ENCODE data around the gene TEX101. TPM values are rescaled to one million over a fixed set of nuclear protein-coding genes. Genes with fewer than 3 reads are reported as not detected.

The TEX101 gene
- total and polyA plus RNA-seq, 7 donors: 0.22 TPM; not detected in 6

DNA sequence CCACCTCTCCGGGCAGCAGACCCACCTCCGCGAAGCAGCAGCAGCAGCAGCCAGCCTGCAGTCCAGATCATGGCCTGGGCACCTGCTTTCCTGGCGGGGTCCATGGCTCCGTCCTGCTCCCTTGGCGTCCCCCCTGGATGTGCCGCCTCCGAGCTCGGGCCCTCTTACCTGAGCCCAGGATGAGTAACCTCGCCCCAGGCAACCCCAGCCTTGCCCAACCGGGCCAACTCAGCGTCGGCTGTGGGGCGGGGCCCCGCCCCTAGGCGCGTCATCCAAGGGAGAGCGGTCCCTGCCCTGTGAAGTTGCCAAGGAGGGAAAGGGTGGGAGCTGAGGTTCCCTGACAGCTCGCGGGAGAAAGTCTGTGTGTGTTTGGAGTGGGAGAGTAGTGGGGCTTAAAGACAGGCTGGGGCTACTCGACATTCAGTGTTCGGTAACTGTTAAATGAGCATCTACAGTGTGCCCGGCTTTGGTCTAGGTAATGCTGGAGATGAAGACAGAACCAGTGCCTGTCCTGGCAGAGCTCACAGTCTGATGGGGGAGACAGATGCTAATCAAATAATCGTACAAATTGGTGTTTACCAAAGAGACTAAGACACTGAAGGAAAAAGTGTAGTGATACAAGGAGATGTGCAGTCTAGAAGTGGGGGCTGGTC is 50.9 kb downstream of the TEX101 start, which contains the start of gene LYPD3:
LYPD3 (minus strand) TSS at position 141 of the 653 bp plus-strand sequence; CDS start at position 104, 37 bp downstream.
- H3K27me3 ChIP-seq: no peaks in the 10 kb centered on the region
- H3K4me1 ChIP-seq: peaks cover 0 to 18% (median 13%) of the 10 kb centered on the region in 4 donors
- no peaks in the 10 kb centered on the region for H3K36me3 ChIP-seq
- intact Hi-C loops (cut with DNase I): no loop called here
- H3K4me3 ChIP-seq: peak within 1 kb of the TSS; percentile 59 to 73 (median 69)
- H3K27ac ChIP-seq: peak within 1 kb of the TSS; percentile 88 to 93 (median 90)
- DNase-seq: no peak
- TF ChIP-seq EP300 (IDR thresholded peaks at IDR 0.05): no peak
- TF ChIP-seq POLR2AphosphoS5 (IDR thresholded peaks at IDR 0.05): no peak
- TF ChIP-seq, protein P1, sequence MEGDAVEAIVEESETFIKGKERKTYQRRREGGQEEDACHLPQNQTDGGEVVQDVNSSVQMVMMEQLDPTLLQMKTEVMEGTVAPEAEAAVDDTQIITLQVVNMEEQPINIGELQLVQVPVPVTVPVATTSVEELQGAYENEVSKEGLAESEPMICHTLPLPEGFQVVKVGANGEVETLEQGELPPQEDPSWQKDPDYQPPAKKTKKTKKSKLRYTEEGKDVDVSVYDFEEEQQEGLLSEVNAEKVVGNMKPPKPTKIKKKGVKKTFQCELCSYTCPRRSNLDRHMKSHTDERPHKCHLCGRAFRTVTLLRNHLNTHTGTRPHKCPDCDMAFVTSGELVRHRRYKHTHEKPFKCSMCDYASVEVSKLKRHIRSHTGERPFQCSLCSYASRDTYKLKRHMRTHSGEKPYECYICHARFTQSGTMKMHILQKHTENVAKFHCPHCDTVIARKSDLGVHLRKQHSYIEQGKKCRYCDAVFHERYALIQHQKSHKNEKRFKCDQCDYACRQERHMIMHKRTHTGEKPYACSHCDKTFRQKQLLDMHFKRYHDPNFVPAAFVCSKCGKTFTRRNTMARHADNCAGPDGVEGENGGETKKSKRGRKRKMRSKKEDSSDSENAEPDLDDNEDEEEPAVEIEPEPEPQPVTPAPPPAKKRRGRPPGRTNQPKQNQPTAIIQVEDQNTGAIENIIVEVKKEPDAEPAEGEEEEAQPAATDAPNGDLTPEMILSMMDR (IDR thresholded peaks at IDR 0.05): no peak
- no peak for TF ChIP-seq POLR2A (IDR thresholded peaks at IDR 0.05)
- H3K9me3 ChIP-seq: no peaks in the 10 kb centered on the region
- WGBS, 2 donors: 20 to 35% methylated on average over 24 of the region's 24 CpGs

DNA sequence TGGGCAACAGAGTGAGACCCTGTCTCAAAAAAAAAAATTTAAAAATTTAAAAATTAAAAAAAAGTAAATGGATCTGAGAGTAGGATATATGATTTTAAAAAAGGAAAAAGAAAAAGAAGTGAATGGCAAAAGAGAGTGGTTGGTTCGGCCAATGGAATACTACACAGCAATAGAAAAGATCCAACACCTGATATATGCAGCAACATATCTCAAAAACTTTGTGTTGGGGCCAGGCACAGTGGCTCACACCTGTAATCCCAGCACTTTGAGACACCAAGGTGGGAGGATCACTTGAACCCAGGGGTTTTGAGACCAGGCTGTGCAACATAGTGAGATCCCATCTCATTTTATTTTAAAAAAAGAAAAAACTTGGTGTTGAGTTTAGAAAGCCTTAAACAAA is 52.1 kb downstream of the TEX101 start:
- intact Hi-C loops (cut with DNase I): no loop called here

DNA sequence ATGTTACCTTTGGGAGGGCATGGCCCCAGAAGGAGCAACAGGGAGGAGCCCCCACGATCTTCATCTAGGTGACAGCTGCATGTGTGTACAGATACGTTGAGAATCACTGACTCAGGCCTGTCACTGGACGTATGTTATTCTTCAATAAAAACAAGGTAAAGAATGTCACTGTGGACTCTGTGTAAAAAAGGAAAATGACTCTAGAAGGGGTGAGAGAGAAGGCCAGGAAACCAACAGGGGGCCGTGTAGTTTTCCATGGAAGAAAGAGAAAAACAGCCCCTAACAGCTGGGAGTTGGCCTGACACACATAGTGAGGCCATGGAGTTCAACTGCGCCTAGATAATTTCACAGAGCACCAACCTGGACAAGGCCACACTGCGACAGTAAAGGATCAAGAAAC is 52.6 kb downstream of the TEX101 start:
- no peak overlapping the region for H3K27ac ChIP-seq

More for the DNA sequence above, 52.1 kb downstream of the TEX101 start:
- Histone ChIP-seq H3K27me3 (no peaks in the 10 kb centered on the region), H3K4me1 (peaks cover 0 to 18% (median 13%) of the 10 kb centered on the region in 4 donors), H3K27ac (no peak overlapping the region), H3K36me3 (no peaks in the 10 kb centered on the region), H3K4me3 (no peak overlapping the region), H3K9me3 (no peaks in the 10 kb centered on the region)
- WGBS, 2 donors: 95 to 98% methylated on average over 1 of the region's 1 CpG
- DNase-seq: no peak
- TF ChIP-seq, protein P1 (IDR thresholded peaks at IDR 0.05): no peak
- no peak for TF ChIP-seq EP300 (IDR thresholded peaks at IDR 0.05)
- TF ChIP-seq POLR2A (IDR thresholded peaks at IDR 0.05): no peak
- no peak for TF ChIP-seq POLR2AphosphoS5 (IDR thresholded peaks at IDR 0.05)

DNA sequence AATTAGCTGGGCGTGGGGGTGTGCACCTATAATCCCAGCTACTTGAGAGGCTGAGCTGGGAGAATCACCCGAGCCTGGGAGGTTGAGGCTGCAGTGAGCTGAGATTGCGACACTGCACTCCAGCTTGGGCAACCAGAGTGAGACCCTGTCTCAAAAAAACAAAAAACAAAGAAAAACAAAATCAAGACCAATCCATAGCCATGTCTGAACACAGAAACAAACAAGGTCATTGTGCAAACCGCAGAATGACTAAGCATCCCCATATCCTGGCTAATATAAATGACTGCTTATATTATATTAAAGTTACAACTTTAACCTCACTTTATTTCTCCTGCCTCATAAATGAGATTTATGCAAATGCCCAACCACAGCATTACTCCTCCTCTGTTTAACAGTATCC is 53.0 kb downstream of the TEX101 start:
- Histone ChIP-seq H3K27ac (no peak overlapping the region), H3K9me3 (no peaks in the 10 kb centered on the region), H3K36me3 (no peaks in the 10 kb centered on the region), H3K4me3 (no peak overlapping the region), H3K4me1 (peaks cover 0 to 17% (median 13%) of the 10 kb centered on the region in 4 donors), H3K27me3 (no peaks in the 10 kb centered on the region)
- TF ChIP-seq, protein P1 (IDR thresholded peaks at IDR 0.05): no peak
- TF ChIP-seq EP300 (IDR thresholded peaks at IDR 0.05) (no peak), POLR2A (IDR thresholded peaks at IDR 0.05) (no peak), POLR2AphosphoS5 (IDR thresholded peaks at IDR 0.05) (no peak)
- intact Hi-C loops (cut with DNase I): no loop called here
- WGBS, 2 donors: 80 to 81% methylated on average over 4 of the region's 4 CpGs
- DNase-seq: no peak

More for the DNA sequence above, 52.6 kb downstream of the TEX101 start:
- no peak for DNase-seq
- intact Hi-C loops (cut with DNase I): no loop called here
- H3K36me3 ChIP-seq: no peaks in the 10 kb centered on the region
- WGBS, 2 donors: 80 to 85% methylated on average over 6 of the region's 6 CpGs
- no peak overlapping the region for H3K4me3 ChIP-seq
- H3K27me3 ChIP-seq: no peaks in the 10 kb centered on the region
- H3K4me1 ChIP-seq: peaks cover 0 to 18% (median 13%) of the 10 kb centered on the region in 4 donors
- H3K9me3 ChIP-seq: no peaks in the 10 kb centered on the region
- TF ChIP-seq, protein P1 (IDR thresholded peaks at IDR 0.05): no peak
- no peak for TF ChIP-seq POLR2AphosphoS5 (IDR thresholded peaks at IDR 0.05)
- TF ChIP-seq POLR2A (IDR thresholded peaks at IDR 0.05): no peak
- TF ChIP-seq EP300 (IDR thresholded peaks at IDR 0.05): no peak

Other genes with a start within 250 kb of the TEX101 start
- gene PSG5, start 228.4 kb upstream of the TEX101 start, total RNA-seq: not detected
- not detected for gene PSG5, start 228.4 kb upstream of the TEX101 start, polyA plus RNA-seq
- gene PSG4, start 209.3 kb upstream of the TEX101 start, total RNA-seq: not detected
- gene PSG4, start 209.3 kb upstream of the TEX101 start, polyA plus RNA-seq: not detected
- gene PSG9, start 145.4 kb upstream of the TEX101 start, total RNA-seq: not detected
- not detected for gene PSG9, start 145.4 kb upstream of the TEX101 start, polyA plus RNA-seq
- gene CD177, start 61.2 kb upstream of the TEX101 start, total RNA-seq: under 1 TPM in 1 of 4 donors, not detected in 3; 0.14 TPM
- 10 to 100 TPM; 54.1 to 91.8 (median 62.7) TPM for gene CD177, start 61.2 kb upstream of the TEX101 start, polyA plus RNA-seq
- 1 to 10 TPM in 3 of 4 donors, not detected in 1; 1.2 to 1.8 (median 1.8) TPM for gene LYPD3, start 50.7 kb downstream of the TEX101 start, total RNA-seq
- gene LYPD3, start 50.7 kb downstream of the TEX101 start, polyA plus RNA-seq: 1 to 10 TPM in 1 of 3 donors, under 1 TPM in 2; 0.46 to 1.6 (median 0.60) TPM
- 10 to 100 TPM in 2 of 4 donors, 1 to 10 TPM in 2; 5.7 to 12.5 (median 10.1) TPM for gene PHLDB3, start 89.9 kb downstream of the TEX101 start, total RNA-seq
- 10 to 100 TPM in 1 of 3 donors, 1 to 10 TPM in 2; 6.5 to 16.0 (median 9.0) TPM for gene PHLDB3, start 89.9 kb downstream of the TEX101 start, polyA plus RNA-seq
- gene ETHE1, start 112.3 kb downstream of the TEX101 start, total RNA-seq: 10 to 100 TPM; 40.7 to 57.9 (median 52.1) TPM
- gene ETHE1, start 112.3 kb downstream of the TEX101 start, polyA plus RNA-seq: 100 to 1,000 TPM; 429 to 575 (median 512) TPM
- gene ZNF575, start 118.3 kb downstream of the TEX101 start, total RNA-seq: under 1 TPM in 1 of 4 donors, not detected in 3; 0.14 TPM
- 1 to 10 TPM; 4.0 to 4.2 (median 4.2) TPM for gene ZNF575, start 118.3 kb downstream of the TEX101 start, polyA plus RNA-seq
- gene XRCC1, start 160.6 kb downstream of the TEX101 start, total RNA-seq: 10 to 100 TPM; 15.1 to 31.8 (median 24.0) TPM
- gene XRCC1, start 160.6 kb downstream of the TEX101 start, polyA plus RNA-seq: 10 to 100 TPM in 2 of 3 donors, 1 to 10 TPM in 1; 8.8 to 19.9 (median 10.2) TPM
- gene PINLYP, start 160.9 kb downstream of the TEX101 start, total RNA-seq: 10 to 100 TPM in 3 of 4 donors, 1 to 10 TPM in 1; 6.6 to 21.0 (median 13.3) TPM
- 10 to 100 TPM in 1 of 3 donors, 1 to 10 TPM in 2; 1.4 to 10.8 (median 3.7) TPM for gene PINLYP, start 160.9 kb downstream of the TEX101 start, polyA plus RNA-seq
- gene IRGQ, start 181.2 kb downstream of the TEX101 start, total RNA-seq: 10 to 100 TPM; 13.5 to 24.4 (median 18.8) TPM
- 1 to 10 TPM; 3.9 to 7.6 (median 4.2) TPM for gene IRGQ, start 181.2 kb downstream of the TEX101 start, polyA plus RNA-seq
- 10 to 100 TPM; 12.1 to 23.3 (median 14.8) TPM for gene ZNF576, start 181.7 kb downstream of the TEX101 start, total RNA-seq
- 10 to 100 TPM; 15.0 to 21.5 (median 19.8) TPM for gene ZNF576, start 181.7 kb downstream of the TEX101 start, polyA plus RNA-seq
- 1 to 10 TPM in 1 of 4 donors, under 1 TPM in 2, not detected in 1; 0.27 to 1.1 (median 0.36) TPM for gene SRRM5, start 197.2 kb downstream of the TEX101 start, total RNA-seq
- gene SRRM5, start 197.2 kb downstream of the TEX101 start, polyA plus RNA-seq: under 1 TPM in 1 of 3 donors, not detected in 2; 0.66 TPM
- 10 to 100 TPM; 22.5 to 39.6 (median 35.6) TPM for gene ZNF428, start 204.7 kb downstream of the TEX101 start, total RNA-seq
- 10 to 100 TPM; 18.0 to 40.2 (median 33.6) TPM for gene ZNF428, start 204.7 kb downstream of the TEX101 start, polyA plus RNA-seq
- gene CADM4, start 225.0 kb downstream of the TEX101 start, total RNA-seq: 10 to 100 TPM; 16.4 to 21.7 (median 19.7) TPM
- gene CADM4, start 225.0 kb downstream of the TEX101 start, polyA plus RNA-seq: 1 to 10 TPM in 2 of 3 donors, under 1 TPM in 1; 0.92 to 5.7 (median 1.2) TPM

Data from sigmoid colon (tissue), 7 donors.